Adrenal gland (tissue), 5 donors: ENCODE measurements around the gene FAM228A.

Experiments
- POLR2A ChIP-seq, 2 donors: fragments of 450-650 bp; IDR thresholded peaks; one replicate each; pipeline ENCODE4 v1.6.1; 2017; ENCODE audit warnings: antibody characterized with exemption in 2 of 2, mild to moderate bottlenecking in 2 of 2, moderate library complexity in 1 of 2
- TF ChIP-seq, protein P1 (sequence below), 6 experiments: fragments of 450-650 bp in 4 of 6; fragments of 200-600 bp in 2 of 6; sonication (generic) in 1 of 6; IDR thresholded peaks; 1 replicate in 5 of 6; 2 replicates in 1 of 6; pipeline versions ENCODE4 v1.5.1 to v1.8.0; 2016 to 2021; ENCODE audit warnings: antibody characterized with exemption in 6 of 6, mild to moderate bottlenecking in 2 of 6, moderate library complexity in 1 of 6
- donor health status: DM: no; HTN: no; CAD: no.

- TF ChIP-seq, protein P1, sequence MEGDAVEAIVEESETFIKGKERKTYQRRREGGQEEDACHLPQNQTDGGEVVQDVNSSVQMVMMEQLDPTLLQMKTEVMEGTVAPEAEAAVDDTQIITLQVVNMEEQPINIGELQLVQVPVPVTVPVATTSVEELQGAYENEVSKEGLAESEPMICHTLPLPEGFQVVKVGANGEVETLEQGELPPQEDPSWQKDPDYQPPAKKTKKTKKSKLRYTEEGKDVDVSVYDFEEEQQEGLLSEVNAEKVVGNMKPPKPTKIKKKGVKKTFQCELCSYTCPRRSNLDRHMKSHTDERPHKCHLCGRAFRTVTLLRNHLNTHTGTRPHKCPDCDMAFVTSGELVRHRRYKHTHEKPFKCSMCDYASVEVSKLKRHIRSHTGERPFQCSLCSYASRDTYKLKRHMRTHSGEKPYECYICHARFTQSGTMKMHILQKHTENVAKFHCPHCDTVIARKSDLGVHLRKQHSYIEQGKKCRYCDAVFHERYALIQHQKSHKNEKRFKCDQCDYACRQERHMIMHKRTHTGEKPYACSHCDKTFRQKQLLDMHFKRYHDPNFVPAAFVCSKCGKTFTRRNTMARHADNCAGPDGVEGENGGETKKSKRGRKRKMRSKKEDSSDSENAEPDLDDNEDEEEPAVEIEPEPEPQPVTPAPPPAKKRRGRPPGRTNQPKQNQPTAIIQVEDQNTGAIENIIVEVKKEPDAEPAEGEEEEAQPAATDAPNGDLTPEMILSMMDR (IDR thresholded peaks at IDR 0.05): no peak
- no peak for TF ChIP-seq POLR2A (IDR thresholded peaks at IDR 0.05)
These were observed 25.9 kb downstream of the FAM228A start for GRCh38 chr2:24200799-24201198.
